ENCODE data around the gene LY6G6F. TPM values are rescaled to one million over a fixed set of nuclear protein-coding genes. Genes with fewer than 3 reads are reported as not detected.
A peak's percentile ranks its signal among the peaks of the same experiment; 100 is the strongest.

LY6G6F gene
- total RNA-seq, 1 donor from 2014 or later, result not detected

GRCh38 chr6:31713465-31713864 lies 6.8 kb downstream of the LY6G6F start:
- no peak overlapping the region for H3K27ac Mint-ChIP-seq (ENCODE audit: unreplicated experiment)
- H3K4me3 ChIP-seq (ENCODE audit: insufficient read depth, low read depth, low read length), result no peak overlapping the region
- H4K20me1 ChIP-seq (ENCODE audit: insufficient read depth, low read length), result no peaks in the 10 kb centered on the region
- no peaks in the 10 kb centered on the region for H3K4me1 ChIP-seq (ENCODE audit: insufficient read depth, low read length)
- H3K4me2 ChIP-seq (ENCODE audit: low read length), result no peak overlapping the region
- no peak overlapping the region for H3K27ac ChIP-seq (ENCODE audit: low read depth, low read length)
- H3K27me3 Mint-ChIP-seq (ENCODE audit: low read depth, unreplicated experiment), result peaks cover 14% of the 10 kb centered on the region
- no peaks in the 10 kb centered on the region for H3K79me2 ChIP-seq (ENCODE audit: insufficient read depth, low read length)
- no peak for TF ChIP-seq EZH2 (IDR thresholded peaks at IDR 0.05; ENCODE audit: insufficient read depth, low read length)
- TF ChIP-seq, protein P1, sequence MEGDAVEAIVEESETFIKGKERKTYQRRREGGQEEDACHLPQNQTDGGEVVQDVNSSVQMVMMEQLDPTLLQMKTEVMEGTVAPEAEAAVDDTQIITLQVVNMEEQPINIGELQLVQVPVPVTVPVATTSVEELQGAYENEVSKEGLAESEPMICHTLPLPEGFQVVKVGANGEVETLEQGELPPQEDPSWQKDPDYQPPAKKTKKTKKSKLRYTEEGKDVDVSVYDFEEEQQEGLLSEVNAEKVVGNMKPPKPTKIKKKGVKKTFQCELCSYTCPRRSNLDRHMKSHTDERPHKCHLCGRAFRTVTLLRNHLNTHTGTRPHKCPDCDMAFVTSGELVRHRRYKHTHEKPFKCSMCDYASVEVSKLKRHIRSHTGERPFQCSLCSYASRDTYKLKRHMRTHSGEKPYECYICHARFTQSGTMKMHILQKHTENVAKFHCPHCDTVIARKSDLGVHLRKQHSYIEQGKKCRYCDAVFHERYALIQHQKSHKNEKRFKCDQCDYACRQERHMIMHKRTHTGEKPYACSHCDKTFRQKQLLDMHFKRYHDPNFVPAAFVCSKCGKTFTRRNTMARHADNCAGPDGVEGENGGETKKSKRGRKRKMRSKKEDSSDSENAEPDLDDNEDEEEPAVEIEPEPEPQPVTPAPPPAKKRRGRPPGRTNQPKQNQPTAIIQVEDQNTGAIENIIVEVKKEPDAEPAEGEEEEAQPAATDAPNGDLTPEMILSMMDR (IDR thresholded peaks at IDR 0.05; ENCODE audit: insufficient read depth, low read depth, low read length), result no peak
- DNase-seq (ENCODE audit: low read depth) (no peak), FAIRE-seq (no peak)
- no peaks in the 10 kb centered on the region for H3K9me3 ChIP-seq (ENCODE audit: insufficient read depth, low read depth, low read length)
- peaks cover 2% of the 10 kb centered on the region for H3K27me3 ChIP-seq (ENCODE audit: insufficient read depth, low read length)
- peaks cover under 1% of the 10 kb centered on the region for H3K9me3 Mint-ChIP-seq (ENCODE audit: unreplicated experiment)
- H2AFZ ChIP-seq (ENCODE audit: low read depth, low read length), result no peak overlapping the region
- H3K36me3 Mint-ChIP-seq (ENCODE audit: low read depth, unreplicated experiment), result peaks cover 2% of the 10 kb centered on the region
- H3K36me3 ChIP-seq (ENCODE audit: insufficient read depth, low read length), result no peaks in the 10 kb centered on the region
- no peak overlapping the region for H3K4me3 Mint-ChIP-seq (ENCODE audit: unreplicated experiment)
- H3K9ac ChIP-seq (ENCODE audit: low read length), result no peak overlapping the region
- peaks cover 6% of the 10 kb centered on the region for H3K4me1 Mint-ChIP-seq (ENCODE audit: low read depth, unreplicated experiment)

DNA sequence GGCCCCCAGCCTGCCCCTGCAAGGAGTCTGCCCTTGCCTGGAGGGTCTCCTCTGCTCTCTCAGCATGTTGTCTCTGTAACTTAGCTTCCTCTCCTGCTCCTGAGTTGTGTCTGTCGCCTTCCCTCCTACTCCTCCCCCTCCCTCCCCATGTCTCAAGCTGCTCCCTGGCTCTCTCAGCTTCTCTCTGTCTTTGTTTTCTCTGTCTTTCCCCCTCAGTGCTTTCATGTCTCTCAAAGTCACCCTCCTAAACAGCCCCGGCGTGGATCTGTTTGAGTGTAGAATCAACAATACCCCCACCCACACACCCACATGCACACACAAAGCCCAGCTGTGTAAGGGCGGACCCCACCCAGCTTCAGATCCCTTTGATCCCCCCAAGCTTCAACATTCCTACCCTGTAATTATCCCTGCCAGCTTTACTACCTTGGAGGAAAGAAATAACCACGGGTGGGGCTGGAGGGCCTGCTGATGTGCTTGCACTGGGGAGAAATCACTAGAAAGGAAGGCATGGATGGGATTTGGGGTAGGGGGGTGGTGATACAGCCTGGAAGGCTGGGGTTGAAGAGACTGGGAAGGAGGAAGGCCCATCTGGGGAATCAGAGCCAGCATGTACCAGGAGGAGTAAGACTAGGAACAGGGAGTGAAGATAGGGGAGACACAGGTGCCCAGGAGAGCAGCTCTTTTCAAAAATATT lies 7.5 kb downstream of the LY6G6F start:
- Histone ChIP-seq H3K4me2 (ENCODE audit: low read length) (no peak overlapping the region), H3K4me3 (ENCODE audit: insufficient read depth, low read depth, low read length) (no peak overlapping the region), H3K36me3 (ENCODE audit: insufficient read depth, low read length) (no peaks in the 10 kb centered on the region), H3K27ac (ENCODE audit: low read depth, low read length) (no peak overlapping the region), H3K9me3 (ENCODE audit: insufficient read depth, low read depth, low read length) (no peaks in the 10 kb centered on the region), H4K20me1 (ENCODE audit: insufficient read depth, low read length) (no peaks in the 10 kb centered on the region), H3K27me3 (ENCODE audit: insufficient read depth, low read length) (peaks cover 2% of the 10 kb centered on the region), H3K4me1 (ENCODE audit: insufficient read depth, low read length) (no peaks in the 10 kb centered on the region), H3K9ac (ENCODE audit: low read length) (no peak overlapping the region), H2AFZ (ENCODE audit: low read depth, low read length) (no peak overlapping the region), H3K79me2 (ENCODE audit: insufficient read depth, low read length) (no peaks in the 10 kb centered on the region)
- DNase-seq (ENCODE audit: low read depth) (no peak), FAIRE-seq (no peak)
- Mint-ChIP-seq H3K27me3 (ENCODE audit: low read depth, unreplicated experiment) (peaks cover 16% of the 10 kb centered on the region), H3K4me3 (ENCODE audit: unreplicated experiment) (no peak overlapping the region), H3K27ac (ENCODE audit: unreplicated experiment) (peak overlapping the region; percentile 31), H3K9me3 (ENCODE audit: unreplicated experiment) (peaks cover 2% of the 10 kb centered on the region), H3K4me1 (ENCODE audit: low read depth, unreplicated experiment) (peaks cover 6% of the 10 kb centered on the region), H3K36me3 (ENCODE audit: low read depth, unreplicated experiment) (peaks cover 2% of the 10 kb centered on the region)
- TF ChIP-seq, protein P1 (IDR thresholded peaks at IDR 0.05; ENCODE audit: insufficient read depth, low read depth, low read length), result no peak
- TF ChIP-seq EZH2 (IDR thresholded peaks at IDR 0.05; ENCODE audit: insufficient read depth, low read length), result no peak

All from astrocyte (in vitro differentiated cells and primary cell).